ENCODE measurements around the gene SOWAHD. TPM values are rescaled to one million over a fixed set of nuclear protein-coding genes. Genes with fewer than 3 reads are reported as not detected.
"Not testable (repeated sequence)": the region's sequence is repeated elsewhere in the genome, so short reads cannot be mapped to it uniquely, and the experiment has no call there.

The SOWAHD gene
- total RNA-seq, 1 donor from 2014 or later, result not detected

DNA sequence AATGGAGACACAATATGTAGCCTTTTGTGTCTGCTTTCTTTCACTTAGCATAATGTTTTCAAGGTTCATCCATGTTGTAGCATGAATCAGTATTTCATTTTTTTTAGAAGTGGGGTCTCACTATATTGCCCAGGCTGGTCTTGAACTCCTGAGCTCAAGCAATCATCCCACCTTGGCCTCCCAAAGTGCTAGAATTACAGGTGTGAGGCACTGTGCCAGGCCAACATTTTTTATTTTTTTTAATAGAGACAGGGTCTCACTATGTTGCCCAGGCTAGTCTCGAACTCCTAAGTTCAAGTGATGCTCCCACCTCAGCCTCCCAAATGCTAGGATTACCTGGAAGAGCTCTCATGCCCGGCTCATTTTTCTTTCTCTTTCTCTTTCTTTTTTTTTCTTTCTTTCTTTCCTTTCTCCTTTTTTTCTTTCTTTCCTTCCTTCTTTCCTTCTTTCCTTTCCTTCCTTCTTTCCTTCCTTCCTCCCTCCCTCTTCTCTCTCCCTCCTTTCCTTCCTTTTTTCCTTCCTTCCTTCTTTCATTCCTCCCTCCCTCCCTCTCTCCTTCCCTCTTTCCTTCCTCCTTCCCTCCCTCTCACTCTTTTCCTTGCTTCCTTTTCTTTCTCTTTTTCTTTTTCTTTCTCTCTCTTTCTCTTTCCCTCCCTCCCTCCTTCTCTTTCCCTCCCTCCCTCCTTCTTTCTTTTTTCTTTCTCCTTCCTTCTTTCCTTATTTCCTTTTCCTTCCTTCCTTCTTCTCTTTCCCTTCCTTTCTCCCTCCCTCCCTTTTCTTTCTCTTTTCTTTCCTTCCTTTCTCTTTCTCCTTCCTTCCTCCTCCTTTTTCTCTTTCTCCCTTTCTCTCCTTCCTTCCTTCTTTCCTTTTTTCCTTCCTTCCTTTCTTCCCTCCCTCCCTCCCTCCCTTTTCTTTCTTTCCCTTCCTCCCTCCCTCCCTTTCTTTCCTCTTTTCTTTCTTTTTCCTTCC is 43.1 kb downstream of the SOWAHD start:
- TF ChIP-seq, protein P1, sequence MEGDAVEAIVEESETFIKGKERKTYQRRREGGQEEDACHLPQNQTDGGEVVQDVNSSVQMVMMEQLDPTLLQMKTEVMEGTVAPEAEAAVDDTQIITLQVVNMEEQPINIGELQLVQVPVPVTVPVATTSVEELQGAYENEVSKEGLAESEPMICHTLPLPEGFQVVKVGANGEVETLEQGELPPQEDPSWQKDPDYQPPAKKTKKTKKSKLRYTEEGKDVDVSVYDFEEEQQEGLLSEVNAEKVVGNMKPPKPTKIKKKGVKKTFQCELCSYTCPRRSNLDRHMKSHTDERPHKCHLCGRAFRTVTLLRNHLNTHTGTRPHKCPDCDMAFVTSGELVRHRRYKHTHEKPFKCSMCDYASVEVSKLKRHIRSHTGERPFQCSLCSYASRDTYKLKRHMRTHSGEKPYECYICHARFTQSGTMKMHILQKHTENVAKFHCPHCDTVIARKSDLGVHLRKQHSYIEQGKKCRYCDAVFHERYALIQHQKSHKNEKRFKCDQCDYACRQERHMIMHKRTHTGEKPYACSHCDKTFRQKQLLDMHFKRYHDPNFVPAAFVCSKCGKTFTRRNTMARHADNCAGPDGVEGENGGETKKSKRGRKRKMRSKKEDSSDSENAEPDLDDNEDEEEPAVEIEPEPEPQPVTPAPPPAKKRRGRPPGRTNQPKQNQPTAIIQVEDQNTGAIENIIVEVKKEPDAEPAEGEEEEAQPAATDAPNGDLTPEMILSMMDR (conservative IDR thresholded peaks at IDR 0.05; ENCODE audit: low read depth, low read length), result no peak
- no peak for DNase-seq (ENCODE audit: low read depth)
- no peak overlapping the region for H3K4me3 ChIP-seq (ENCODE audit: low read depth, low read length)

DNA sequence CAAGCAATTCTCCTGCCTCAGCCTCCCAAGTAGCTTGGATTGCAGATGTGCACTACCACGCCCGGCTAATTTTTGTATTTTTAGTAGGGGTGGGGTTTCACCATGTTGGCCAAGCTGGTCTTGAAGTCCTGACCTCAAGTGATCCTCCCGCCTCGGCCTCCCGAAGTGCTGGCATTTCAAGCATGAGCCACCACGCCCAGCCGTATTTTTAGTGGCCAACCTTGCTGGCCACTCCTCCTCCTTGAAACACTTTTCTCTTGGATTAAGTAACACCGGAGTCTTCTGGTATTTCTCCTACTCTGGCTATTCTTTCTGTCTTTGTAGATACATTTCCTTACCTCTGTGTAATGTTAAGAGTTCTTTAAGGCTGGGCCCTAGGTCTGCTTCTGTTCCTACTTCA is 44.2 kb downstream of the SOWAHD start:
- TF ChIP-seq, protein P1 (conservative IDR thresholded peaks at IDR 0.05; ENCODE audit: low read depth, low read length), result no peak
- no peak overlapping the region for H3K4me3 ChIP-seq (ENCODE audit: low read depth, low read length)
- DNase-seq (ENCODE audit: low read depth), result no peak

DNA sequence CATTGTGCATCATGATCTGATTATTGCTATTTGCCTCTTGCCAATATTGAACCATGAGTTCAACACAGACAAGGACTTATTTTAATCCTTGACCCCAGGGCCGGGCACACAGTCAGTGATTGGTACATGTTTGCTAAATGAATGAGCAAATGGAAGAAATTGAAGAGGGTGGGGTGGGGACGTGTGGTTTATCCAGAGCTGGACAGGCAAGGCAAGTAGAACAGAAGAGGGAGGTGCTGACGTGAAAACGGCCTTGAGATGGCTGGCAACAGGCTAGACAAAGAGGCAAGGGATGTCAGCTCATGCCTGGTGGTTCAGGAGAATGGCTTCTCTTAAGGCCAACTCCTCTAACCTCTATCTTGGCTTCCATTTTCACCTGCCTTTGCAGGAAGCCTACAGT is 50.1 kb downstream of the SOWAHD start:
- not testable (repeated sequence) for H3K4me3 ChIP-seq (ENCODE audit: low read depth, low read length); DNase-seq (ENCODE audit: low read depth)

DNA sequence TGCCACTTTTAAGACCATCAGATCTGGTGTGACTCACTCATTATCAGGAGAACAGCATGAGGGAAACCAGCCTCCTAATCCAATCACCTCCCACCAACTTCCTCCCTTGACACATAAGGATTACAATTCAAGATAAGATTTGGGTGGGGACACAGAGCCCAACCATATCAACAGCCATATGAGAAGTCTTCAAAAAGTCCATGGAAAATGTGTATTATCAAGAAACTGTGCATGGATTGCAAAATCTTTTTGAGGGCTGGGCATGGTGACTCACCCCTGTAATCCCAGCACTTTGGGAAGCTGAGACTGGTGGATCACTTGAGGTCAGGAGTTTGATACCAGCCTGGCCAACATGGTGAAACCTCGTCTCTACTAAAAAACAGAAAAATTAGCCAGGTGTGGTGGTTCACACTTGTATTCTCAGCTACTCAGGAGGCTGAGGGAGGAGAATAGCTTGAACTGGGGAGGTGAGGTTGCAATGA is 50.8 kb downstream of the SOWAHD start:
- H3K4me3 ChIP-seq (ENCODE audit: low read depth, low read length), result no peak overlapping the region
- DNase-seq (ENCODE audit: low read depth), result no peak
- TF ChIP-seq, protein P1 (conservative IDR thresholded peaks at IDR 0.05; ENCODE audit: low read depth, low read length), result no peak

Other genes with a start within 250 kb of the SOWAHD start
- gene STEEP1, start 193.2 kb upstream of the SOWAHD start, total RNA-seq, result 12.2 and 28.4 TPM in 2 replicates
- 28.1 and 40.2 TPM in 2 replicates for gene UBE2A, start 184.0 kb upstream of the SOWAHD start, total RNA-seq
- 5.8 and 7.1 TPM in 2 replicates for gene NKRF, start 152.2 kb upstream of the SOWAHD start, total RNA-seq
- 27.6 and 28.4 TPM in 2 replicates for gene SEPTIN6, start 65.4 kb upstream of the SOWAHD start, total RNA-seq
- 4,262 and 7,744 TPM in 2 replicates for gene RPL39, start 33.0 kb downstream of the SOWAHD start, total RNA-seq
- gene UPF3B, start 94.4 kb downstream of the SOWAHD start, total RNA-seq, result 4.6 and 4.8 TPM in 2 replicates
- 7.5 and 15.6 TPM in 2 replicates for gene RNF113A, start 113.1 kb downstream of the SOWAHD start, total RNA-seq
- 57.0 and 110 TPM in 2 replicates for gene NDUFA1, start 113.2 kb downstream of the SOWAHD start, total RNA-seq
- not detected in 2 replicates for gene AKAP14, start 137.3 kb downstream of the SOWAHD start, total RNA-seq
- gene NKAP, start 185.2 kb downstream of the SOWAHD start, total RNA-seq, result 3.2 and 5.0 TPM in 2 replicates